ENCODE measurements around the gene COQ10A. TPM values are rescaled to one million over a fixed set of nuclear protein-coding genes. Genes with fewer than 3 reads are reported as not detected.

The COQ10A gene
- total and polyA plus RNA-seq, 2 of the 8 experiments (the other 6 are each of a cell fraction or from before 2014, with no cell fraction given) = 21.8 to 42.9 TPM

- TF ChIP-seq CHD7 (IDR thresholded peaks at IDR 0.05; ENCODE audit: insufficient replicate concordance, low read length) (no peak), TCF12 (IDR thresholded peaks at IDR 0.05; ENCODE audit: low read depth, low read length) (no peak), FOSL1 (IDR thresholded peaks at IDR 0.05; ENCODE audit: insufficient read depth, low read depth, low read length) (no peak), BACH1 (IDR thresholded peaks at IDR 0.05; ENCODE audit: low read length) (no peak)
Measured at GRCh38 chr12:56230432-56231183, 36.1 kb upstream of the COQ10A start (continued).
